CD4-positive, alpha-beta T cell treated with Interleukin-6 at 100 ng/mL for 8 hours (primary cell): Measurements from ENCODE around the gene ZFAND5.

Source experiments
- DNase-seq: peaks from one replicate; pipeline ENCODE4 v3.0.0-alpha.2; 2020; ENCODE audit warnings: mixed read lengths, low spot score

The ZFAND5 gene

GRCh38 chr9:72362680-72363139 is 2.3 kb downstream of the ZFAND5 start:
- peak; percentile 45 for DNase-seq

DNA sequence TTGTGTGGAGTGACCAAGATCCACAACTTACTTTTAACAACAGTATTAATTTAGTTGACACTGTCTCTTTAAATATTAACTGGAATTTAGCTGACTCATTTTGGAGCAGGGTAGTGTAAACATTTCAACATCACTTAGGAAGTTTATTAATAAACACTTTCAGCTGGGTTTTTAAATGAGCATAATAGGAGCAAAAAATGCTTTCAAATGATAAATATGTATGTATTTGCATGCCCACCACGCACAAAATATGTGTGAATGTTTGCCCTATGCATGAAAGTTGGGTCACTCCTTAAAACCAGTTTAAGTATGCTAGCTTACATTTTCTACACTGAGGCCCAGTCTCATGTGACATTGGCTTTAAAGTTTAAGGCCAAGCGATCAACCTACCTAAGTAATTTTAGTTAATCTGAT is 2.9 kb downstream of the ZFAND5 start:
- DNase-seq, result no peak

GRCh38 chr9:72361217-72361616 is 3.8 kb downstream of the ZFAND5 start:
- no peak for DNase-seq

DNA sequence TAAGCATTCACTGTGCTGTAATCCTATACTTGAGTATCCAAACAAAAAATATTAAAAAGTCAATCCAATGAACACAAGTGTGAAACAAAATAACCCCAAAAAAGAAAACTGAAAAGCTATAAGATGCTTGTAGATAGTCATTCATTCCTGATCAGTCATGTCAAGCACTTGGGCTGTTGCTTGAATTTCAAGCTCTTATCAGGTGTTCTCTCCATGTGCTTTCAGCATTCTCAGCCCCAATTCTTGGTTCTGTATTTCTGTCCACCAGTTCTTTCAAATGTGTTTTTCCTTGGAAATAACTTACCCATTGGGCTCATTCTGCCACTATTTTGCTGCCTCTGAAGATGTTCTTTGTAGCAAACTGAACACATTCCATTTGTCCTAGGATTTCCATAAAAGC is 4.7 kb downstream of the ZFAND5 start:
- DNase-seq, result no peak

DNA sequence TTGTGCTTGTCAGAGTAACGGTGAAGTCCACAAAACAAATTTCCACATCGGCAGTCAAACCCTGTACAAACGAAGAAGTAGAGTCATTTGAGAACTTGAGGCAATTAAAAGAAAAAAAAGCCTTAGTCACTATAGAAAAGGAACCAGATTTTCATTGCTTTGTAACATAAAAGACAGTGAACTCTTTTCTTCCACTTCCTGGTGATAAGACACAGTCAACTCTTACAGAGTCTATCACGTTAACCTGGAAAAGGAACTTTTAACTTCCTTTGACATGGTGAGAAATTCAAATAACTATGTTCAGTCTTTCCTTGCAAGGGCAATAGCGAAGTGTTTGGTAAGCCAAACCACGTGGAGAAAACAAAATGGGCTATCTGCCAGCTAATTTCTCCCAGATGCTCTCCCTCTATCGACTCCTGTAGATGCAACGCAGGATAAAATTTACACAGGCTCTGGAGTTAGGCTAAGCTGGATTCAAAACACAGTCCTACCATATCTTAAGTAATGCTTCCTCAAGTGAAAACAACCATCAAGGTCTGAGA is 8.9 kb downstream of the ZFAND5 start:
- DNase-seq, result no peak

GRCh38 chr9:72355153-72355552 is 9.9 kb downstream of the ZFAND5 start:
- no peak for DNase-seq

- DNase-seq, result no peak
Measured at GRCh38 chr9:72354704-72355103, 10.3 kb downstream of the ZFAND5 start.

DNA sequence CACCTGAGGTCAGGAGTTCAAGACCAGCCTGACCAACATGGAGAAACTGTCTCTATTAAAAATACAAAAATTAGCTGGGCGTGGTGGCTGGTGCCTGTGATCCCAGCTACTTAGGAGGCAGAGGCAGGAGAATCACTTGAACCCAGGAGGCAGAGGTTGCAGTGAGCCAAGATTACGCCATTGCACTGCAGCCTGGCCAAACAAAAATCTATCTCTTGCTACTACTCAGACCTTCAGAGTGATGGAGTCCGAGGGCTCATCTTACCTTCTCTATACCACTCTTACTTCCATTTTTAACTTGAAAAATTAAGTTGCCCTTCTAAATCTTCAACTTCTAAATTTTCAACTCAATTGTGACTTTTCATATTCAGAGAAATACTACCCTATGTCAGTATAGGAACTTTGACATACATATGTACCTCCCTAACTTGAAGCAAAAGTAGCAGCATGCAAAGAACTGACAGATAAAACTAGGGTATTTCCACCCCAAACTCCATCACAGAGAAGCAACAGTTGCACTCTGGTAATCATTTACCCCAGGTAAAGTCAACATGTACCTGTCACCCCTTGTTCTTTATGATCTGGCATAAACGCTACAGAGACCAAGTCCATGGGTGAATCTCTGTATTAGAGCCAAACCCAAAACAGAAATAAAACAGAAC is 11.4 kb downstream of the ZFAND5 start:
- no peak for DNase-seq

GRCh38 chr9:72352911-72353388 is 12.1 kb downstream of the ZFAND5 start:
- DNase-seq, result no peak

DNA sequence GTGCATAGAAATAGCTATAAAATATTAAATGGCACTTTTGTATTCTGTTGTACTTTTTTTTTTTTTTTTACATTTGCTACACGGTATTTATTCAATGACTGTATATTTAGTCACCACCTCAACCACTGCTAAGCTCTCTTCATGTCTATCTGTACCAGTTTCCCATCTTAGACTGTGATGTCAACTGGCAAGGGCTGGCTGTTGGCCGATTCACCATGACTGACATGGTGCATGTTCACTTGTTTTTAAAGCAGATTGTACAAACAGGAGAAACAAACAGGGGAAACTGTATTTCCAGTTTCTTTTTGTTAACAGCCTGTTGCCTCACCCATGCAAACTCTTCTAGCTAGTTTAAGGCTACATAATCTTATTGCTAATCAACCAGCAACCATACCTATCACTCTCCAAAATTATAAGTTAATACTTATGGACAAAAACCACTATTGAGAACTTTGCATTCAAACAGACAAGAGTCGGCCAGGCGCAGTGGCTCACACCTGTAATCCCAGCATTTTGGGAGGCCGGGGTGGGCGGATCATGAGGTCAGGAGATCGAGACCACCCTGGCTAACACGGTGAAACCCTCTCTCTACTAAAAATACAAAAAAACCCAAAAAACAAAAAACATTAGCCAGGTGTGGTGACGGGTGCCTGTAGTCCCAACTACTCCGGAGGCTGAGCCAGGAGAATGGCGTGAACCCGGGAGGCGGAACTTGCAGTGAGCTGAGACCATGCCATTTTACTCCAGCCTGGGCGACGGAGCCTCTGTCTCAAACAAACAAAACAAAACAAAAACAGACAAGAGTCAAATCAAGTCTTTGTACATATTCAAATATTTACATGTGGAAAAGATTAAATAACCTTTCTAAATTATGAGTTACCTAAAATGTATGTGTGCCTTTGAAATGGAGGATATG is 13.2 kb downstream of the ZFAND5 start:
- no peak for DNase-seq

- no peak for DNase-seq
Measured at GRCh38 chr9:72349911-72350310, 15.1 kb downstream of the ZFAND5 start.

DNA sequence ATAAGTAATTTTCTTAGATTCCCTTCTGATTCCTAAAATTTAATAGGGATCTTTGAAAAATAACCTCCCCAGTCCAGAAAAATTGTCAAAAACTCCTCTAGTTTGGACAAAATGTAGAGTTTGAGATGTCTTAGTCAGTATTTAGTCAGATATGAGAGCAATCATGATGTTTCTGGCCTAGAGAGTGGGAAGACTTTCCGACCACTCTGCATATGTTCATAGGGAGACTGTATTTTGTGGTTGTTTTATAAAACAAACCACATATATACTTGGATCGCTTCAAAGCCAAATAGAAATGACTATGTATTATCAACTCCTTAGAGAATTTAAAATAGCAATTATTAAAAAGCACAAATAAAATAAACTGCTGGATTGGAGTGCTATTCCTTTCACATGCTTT is 15.8 kb downstream of the ZFAND5 start:
- DNase-seq, result no peak

- DNase-seq, result no peak
Measured at GRCh38 chr9:72346333-72346732, 18.7 kb downstream of the ZFAND5 start.

GRCh38 chr9:72338631-72339030 is 26.4 kb downstream of the ZFAND5 start:
- no peak for DNase-seq

DNA sequence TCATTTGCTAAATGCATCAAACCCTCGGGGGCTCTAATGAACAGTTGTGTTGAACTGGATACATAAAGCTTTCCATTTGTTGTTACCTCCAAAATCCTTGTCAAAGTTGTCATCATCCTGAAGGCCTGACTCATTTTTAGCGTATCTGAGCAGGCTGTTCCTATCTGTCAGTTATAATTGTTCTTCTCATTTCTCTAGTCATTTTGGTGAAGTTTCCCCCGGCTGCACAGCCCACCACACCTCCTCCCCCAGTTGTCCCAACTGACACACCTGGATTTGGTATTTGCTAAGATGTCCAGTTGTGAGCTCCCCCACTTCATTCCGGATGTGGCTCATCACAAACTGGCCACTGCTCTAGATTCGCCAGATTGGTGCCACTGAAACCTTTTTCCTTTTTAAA is 27.7 kb downstream of the ZFAND5 start:
- DNase-seq, result no peak

- no peak for DNase-seq
Measured at GRCh38 chr9:72334658-72335337, 30.2 kb downstream of the ZFAND5 start.

GRCh38 chr9:72333709-72334108 is 31.3 kb downstream of the ZFAND5 start:
- DNase-seq, result no peak

DNA sequence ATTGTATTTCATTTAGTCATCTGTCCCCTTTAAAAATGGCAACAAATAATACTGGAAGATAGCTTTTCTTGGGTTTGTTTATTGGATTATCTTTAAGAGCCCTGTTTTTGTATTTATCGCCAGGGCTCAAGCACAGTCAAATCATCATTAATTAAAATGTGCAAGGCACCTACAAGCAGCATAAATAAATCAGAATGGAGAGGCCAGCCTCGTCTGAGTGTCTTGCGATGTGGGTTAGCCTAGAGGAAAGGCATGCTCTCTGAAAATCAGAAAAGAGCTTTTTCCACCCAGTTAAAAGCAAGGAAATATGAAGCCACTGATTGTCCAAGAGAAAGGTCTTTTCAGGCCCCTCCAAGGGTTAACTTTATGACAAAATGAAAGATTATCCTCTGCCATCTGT is 31.8 kb downstream of the ZFAND5 start:
- no peak for DNase-seq

DNA sequence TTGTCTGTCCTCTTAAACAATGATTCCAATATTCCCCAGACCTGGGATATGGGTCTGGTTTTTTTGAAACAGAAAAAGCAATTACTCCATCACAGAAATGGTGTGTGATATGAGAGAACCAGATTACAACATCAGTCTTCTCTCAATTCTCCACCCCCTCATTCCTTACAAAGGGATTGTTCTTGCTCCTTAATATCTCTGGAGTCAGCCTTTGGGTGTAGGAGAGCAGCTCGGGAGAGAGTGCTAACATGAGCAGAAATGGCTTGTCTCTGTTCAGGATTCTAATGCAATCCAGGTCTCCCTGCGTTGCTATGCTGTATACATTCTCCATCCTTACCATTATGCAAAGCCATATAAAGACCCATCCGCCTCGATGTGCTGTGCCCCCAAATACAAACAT is 32.7 kb downstream of the ZFAND5 start:
- no peak for DNase-seq

DNA sequence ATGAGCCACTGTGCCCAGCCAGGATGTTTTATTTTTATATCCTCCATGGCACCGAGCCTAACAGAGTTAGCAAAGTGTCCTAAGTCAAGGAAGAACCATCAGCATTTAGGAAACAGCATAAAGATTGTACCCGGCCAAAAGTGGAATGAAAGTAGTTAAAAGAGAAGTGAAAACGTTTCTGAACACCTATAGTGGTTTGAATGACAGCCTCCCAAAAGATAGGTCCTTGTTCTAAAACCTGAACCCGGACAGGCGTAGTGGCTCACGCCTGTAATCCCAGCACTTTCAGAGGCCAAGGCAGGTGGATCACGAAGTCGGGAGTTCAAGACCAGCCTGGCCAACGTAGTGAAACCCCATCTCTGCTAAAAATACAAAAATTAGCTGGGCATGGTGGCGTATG is 37.4 kb downstream of the ZFAND5 start:
- DNase-seq, result no peak

- no peak for DNase-seq
Measured at GRCh38 chr9:72326641-72327040, 38.4 kb downstream of the ZFAND5 start.

DNA sequence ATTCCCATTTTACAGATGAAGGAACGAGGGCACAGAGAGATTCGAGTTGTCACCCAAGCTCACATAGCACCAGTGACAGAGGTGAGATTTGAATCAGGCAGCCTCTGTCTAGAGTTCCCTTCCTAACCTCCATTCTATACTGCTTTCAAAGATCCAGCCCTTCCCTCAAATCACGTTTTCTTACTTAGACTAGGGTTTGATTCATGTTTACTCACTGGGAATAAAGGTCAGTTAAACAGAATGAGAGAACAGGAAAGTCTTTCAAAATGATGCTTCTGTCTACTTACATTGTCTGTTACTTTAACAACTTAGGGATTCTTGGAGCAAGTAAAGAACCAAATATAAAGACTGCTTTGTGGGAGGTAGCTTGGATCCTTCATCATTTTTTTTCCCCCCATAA is 40.0 kb downstream of the ZFAND5 start:
- no peak for DNase-seq
